ENCODE measurements around the gene SLC13A1. TPM values are rescaled to one million over a fixed set of nuclear protein-coding genes. Genes with fewer than 3 reads are reported as not detected.

The SLC13A1 gene, protein sequence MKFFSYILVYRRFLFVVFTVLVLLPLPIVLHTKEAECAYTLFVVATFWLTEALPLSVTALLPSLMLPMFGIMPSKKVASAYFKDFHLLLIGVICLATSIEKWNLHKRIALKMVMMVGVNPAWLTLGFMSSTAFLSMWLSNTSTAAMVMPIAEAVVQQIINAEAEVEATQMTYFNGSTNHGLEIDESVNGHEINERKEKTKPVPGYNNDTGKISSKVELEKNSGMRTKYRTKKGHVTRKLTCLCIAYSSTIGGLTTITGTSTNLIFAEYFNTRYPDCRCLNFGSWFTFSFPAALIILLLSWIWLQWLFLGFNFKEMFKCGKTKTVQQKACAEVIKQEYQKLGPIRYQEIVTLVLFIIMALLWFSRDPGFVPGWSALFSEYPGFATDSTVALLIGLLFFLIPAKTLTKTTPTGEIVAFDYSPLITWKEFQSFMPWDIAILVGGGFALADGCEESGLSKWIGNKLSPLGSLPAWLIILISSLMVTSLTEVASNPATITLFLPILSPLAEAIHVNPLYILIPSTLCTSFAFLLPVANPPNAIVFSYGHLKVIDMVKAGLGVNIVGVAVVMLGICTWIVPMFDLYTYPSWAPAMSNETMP
- total RNA-seq = not detected in 3 replicates

- H3K4me3 Mint-ChIP-seq = no peak within 1 kb of the TSS
- H3K4me1 Mint-ChIP-seq = peaks cover 1% of the 10 kb centered on the region
- TF ChIP-seq, protein P1, sequence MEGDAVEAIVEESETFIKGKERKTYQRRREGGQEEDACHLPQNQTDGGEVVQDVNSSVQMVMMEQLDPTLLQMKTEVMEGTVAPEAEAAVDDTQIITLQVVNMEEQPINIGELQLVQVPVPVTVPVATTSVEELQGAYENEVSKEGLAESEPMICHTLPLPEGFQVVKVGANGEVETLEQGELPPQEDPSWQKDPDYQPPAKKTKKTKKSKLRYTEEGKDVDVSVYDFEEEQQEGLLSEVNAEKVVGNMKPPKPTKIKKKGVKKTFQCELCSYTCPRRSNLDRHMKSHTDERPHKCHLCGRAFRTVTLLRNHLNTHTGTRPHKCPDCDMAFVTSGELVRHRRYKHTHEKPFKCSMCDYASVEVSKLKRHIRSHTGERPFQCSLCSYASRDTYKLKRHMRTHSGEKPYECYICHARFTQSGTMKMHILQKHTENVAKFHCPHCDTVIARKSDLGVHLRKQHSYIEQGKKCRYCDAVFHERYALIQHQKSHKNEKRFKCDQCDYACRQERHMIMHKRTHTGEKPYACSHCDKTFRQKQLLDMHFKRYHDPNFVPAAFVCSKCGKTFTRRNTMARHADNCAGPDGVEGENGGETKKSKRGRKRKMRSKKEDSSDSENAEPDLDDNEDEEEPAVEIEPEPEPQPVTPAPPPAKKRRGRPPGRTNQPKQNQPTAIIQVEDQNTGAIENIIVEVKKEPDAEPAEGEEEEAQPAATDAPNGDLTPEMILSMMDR (IDR thresholded peaks at IDR 0.05; ENCODE audit: unreplicated experiment) = no peak
- no peak within 1 kb of the TSS for H3K27ac Mint-ChIP-seq
- H3K9me3 Mint-ChIP-seq = no peaks in the 10 kb centered on the region
- H3K27me3 Mint-ChIP-seq (ENCODE audit: low read depth) = no peaks in the 10 kb centered on the region
- no peak for DNase-seq (ENCODE audit: low spot score in 2 of 2, unreplicated experiment in 2 of 2)
- H3K36me3 Mint-ChIP-seq = no peaks in the 10 kb centered on the region
These were observed at the start of gene SLC13A1 for GRCh38 chr7:123199883-123200282. SLC13A1 (minus strand) TSS chr7:123199969; CDS start chr7:123199946, 23 bp downstream.

DNA sequence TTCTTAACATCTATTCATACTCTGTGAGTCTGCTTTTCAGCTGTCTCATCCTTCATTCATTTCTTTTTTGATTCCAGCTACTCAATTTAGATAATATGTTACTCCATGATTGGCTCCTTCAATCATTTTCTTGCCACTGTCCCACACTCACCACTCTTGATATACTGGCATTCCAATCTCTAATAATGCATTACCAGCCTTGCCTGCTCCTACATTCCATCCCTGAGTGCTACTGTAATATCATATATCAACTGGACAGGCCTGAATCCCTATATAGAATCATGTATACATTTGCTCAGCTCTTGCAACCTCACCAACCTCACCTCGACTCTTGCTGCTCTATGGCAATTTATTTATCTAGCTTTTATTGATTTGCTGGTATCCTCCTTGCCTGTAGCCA, 45.0 kb upstream of the SLC13A1 start:
- Mint-ChIP-seq H3K27ac (no peak overlapping the region), H3K36me3 (no peaks in the 10 kb centered on the region), H3K4me3 (no peak overlapping the region), H3K4me1 (peaks cover 11% of the 10 kb centered on the region), H3K27me3 (ENCODE audit: low read depth) (no peaks in the 10 kb centered on the region), H3K9me3 (no peaks in the 10 kb centered on the region)
- TF ChIP-seq, protein P1 (IDR thresholded peaks at IDR 0.05; ENCODE audit: unreplicated experiment) = no peak
- DNase-seq (ENCODE audit: low spot score in 2 of 2, unreplicated experiment in 2 of 2) = no peak

DNA sequence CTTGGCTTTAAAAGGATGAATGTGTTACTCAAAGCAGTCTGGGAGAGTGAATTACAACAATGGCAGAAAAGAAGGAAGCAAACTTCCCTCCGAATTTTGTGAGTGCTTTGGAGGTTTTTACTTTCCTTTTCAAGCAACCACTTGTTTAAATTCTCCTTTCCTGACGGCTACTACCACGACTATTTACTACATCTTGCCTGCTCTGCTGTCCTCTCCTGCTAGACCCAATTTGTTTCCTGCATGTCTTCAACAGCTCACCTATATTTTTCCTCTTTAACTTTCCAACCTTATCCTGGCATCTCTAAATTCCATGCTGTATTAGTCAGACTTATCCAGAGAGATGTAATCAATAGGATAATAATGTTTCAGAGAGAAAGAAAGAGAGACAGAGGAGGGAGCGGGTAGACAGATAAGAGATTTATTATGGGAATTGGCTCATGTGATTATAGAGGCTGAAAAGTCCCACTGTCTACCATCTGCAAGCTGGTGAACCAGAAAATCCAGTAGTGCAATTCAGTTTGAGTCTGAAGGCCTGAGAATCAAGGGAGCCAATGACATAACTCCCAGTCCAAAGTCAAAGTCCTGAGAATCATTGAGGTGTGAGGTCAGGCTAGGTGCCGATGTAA, 42.8 kb upstream of the SLC13A1 start:
- Mint-ChIP-seq H3K27me3 (ENCODE audit: low read depth) (no peaks in the 10 kb centered on the region), H3K4me1 (peaks cover 11% of the 10 kb centered on the region), H3K27ac (no peak overlapping the region), H3K4me3 (no peak overlapping the region), H3K9me3 (no peaks in the 10 kb centered on the region), H3K36me3 (no peaks in the 10 kb centered on the region)
- TF ChIP-seq, protein P1 (IDR thresholded peaks at IDR 0.05; ENCODE audit: unreplicated experiment) = no peak
- no peak for DNase-seq (ENCODE audit: low spot score in 2 of 2, unreplicated experiment in 2 of 2)

GRCh38 chr7:123241809-123242208, 42.0 kb upstream of the SLC13A1 start:
- Mint-ChIP-seq H3K36me3 (no peaks in the 10 kb centered on the region), H3K4me1 (peaks cover 9% of the 10 kb centered on the region), H3K27me3 (ENCODE audit: low read depth) (no peaks in the 10 kb centered on the region), H3K27ac (no peak overlapping the region), H3K4me3 (no peak overlapping the region), H3K9me3 (no peaks in the 10 kb centered on the region)
- TF ChIP-seq, protein P1 (IDR thresholded peaks at IDR 0.05; ENCODE audit: unreplicated experiment) = no peak
- no peak for DNase-seq (ENCODE audit: low spot score in 2 of 2, unreplicated experiment in 2 of 2)

DNA sequence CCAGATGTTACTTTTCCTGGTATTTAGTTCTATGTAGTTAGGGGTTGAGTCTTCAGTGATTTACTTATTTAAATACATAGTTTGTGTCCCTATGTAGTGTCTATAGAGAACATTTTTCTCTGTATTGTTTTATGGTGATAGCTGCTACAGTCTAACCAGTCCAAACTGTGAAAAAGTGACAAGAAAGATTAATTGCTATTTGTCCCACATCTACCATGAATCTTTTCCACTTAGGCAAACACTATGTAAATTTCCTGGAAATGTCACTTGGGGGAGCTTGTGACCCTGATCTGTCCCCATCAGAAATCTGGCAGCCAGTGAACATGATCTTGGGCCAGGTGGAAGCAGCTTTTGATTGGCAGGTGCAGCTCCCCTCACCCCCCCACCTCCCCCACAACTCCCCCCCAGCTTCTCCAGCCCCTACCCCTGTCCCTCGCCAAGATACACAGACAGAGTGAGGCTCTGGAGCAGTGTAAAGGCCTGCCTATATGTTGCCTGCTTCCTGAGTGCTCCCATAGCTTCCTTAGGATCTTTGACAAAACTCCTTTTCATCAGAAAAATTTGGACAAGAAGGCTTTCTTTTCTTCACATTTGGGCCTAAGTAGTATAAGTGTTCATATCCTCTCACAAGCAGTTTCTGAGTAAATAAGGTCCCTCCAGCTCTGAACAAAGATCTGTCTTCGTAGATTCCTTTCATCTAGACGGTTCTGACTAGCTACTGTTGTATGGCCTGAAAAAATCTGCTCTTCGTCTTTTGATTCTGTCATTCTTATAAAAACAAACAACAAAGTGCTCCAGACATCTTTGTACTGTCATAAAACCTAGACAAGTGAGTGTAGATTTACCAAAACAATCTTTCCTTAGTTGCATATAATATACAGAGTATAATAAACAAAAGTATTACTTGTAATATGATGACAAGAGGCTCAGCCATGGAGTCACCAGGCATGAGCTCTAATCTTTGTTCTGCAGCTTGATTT, 31.5 kb upstream of the SLC13A1 start:
- Mint-ChIP-seq H3K9me3 (peaks cover 8% of the 10 kb centered on the region), H3K27ac (peak overlapping the region; percentile 72), H3K4me3 (no peak overlapping the region), H3K27me3 (ENCODE audit: low read depth) (no peaks in the 10 kb centered on the region), H3K4me1 (peaks cover 9% of the 10 kb centered on the region), H3K36me3 (no peaks in the 10 kb centered on the region)
- DNase-seq (ENCODE audit: low spot score in 2 of 2, unreplicated experiment in 2 of 2) = no peak
- TF ChIP-seq, protein P1 (IDR thresholded peaks at IDR 0.05; ENCODE audit: unreplicated experiment) = no peak

Data from mesothelial cell of epicardium (in vitro differentiated cells).